Measurements from ENCODE around the gene KLHL42. TPM values are rescaled to one million over a fixed set of nuclear protein-coding genes. Genes with fewer than 3 reads are reported as not detected.

Gene KLHL42
- total RNA-seq, 1 experiment from 2014 or later: 20.7 TPM

DNA sequence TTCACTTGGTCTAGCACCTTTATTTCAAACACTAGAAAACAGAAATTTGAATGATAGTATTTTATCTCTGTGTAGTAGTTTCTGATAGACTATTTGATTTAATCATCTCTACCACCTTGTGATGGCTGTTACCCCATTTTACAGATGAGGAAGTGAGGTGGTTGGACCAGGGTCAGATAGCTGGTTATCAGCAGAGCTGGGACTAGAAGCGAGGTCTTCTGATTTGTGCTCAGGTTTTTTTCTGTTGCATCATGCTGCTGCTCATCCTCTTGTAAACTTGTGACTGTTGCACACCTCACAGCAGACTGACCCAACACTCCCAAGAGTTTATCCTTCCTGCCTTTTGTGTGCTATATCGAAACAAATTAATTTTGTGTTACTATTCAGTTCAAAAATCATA lies 10.1 kb downstream of the KLHL42 start:
- H3K27me3 Mint-ChIP-seq (ENCODE audit: low read depth): no peaks in the 10 kb centered on the region
- DNase-seq (ENCODE audit: low spot score) (no peak), ATAC-seq (no peak)
- no peak overlapping the region for H3K4me3 Mint-ChIP-seq
- TF ChIP-seq CREB1 (CRISPR knock-in tag; IDR thresholded peaks at IDR 0.05) (no peak), ZBTB21 (CRISPR knock-in tag; IDR thresholded peaks at IDR 0.05; ENCODE audit: borderline replicate concordance) (no peak), ZNF232 (CRISPR knock-in tag; IDR thresholded peaks at IDR 0.05) (no peak), JAZF1 (CRISPR knock-in tag; IDR thresholded peaks at IDR 0.05) (no peak), TP53 (CRISPR knock-in tag; IDR thresholded peaks at IDR 0.05) (no peak), ZNF121 (CRISPR knock-in tag; IDR thresholded peaks at IDR 0.05) (no peak)
- TF ChIP-seq, protein P1, sequence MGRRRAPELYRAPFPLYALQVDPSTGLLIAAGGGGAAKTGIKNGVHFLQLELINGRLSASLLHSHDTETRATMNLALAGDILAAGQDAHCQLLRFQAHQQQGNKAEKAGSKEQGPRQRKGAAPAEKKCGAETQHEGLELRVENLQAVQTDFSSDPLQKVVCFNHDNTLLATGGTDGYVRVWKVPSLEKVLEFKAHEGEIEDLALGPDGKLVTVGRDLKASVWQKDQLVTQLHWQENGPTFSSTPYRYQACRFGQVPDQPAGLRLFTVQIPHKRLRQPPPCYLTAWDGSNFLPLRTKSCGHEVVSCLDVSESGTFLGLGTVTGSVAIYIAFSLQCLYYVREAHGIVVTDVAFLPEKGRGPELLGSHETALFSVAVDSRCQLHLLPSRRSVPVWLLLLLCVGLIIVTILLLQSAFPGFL (CRISPR knock-in tag; IDR thresholded peaks at IDR 0.05; ENCODE audit: borderline replicate concordance): no peak
- TF ChIP-seq, protein P2, sequence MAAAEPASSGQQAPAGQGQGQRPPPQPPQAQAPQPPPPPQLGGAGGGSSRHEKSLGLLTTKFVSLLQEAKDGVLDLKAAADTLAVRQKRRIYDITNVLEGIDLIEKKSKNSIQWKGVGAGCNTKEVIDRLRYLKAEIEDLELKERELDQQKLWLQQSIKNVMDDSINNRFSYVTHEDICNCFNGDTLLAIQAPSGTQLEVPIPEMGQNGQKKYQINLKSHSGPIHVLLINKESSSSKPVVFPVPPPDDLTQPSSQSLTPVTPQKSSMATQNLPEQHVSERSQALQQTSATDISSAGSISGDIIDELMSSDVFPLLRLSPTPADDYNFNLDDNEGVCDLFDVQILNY (CRISPR knock-in tag; IDR thresholded peaks at IDR 0.05): no peak
- TF ChIP-seq, protein P3, sequence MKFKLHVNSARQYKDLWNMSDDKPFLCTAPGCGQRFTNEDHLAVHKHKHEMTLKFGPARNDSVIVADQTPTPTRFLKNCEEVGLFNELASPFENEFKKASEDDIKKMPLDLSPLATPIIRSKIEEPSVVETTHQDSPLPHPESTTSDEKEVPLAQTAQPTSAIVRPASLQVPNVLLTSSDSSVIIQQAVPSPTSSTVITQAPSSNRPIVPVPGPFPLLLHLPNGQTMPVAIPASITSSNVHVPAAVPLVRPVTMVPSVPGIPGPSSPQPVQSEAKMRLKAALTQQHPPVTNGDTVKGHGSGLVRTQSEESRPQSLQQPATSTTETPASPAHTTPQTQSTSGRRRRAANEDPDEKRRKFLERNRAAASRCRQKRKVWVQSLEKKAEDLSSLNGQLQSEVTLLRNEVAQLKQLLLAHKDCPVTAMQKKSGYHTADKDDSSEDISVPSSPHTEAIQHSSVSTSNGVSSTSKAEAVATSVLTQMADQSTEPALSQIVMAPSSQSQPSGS (CRISPR knock-in tag; IDR thresholded peaks at IDR 0.05; ENCODE audit: borderline replicate concordance, low read depth): no peak
- TF ChIP-seq, protein P4, sequence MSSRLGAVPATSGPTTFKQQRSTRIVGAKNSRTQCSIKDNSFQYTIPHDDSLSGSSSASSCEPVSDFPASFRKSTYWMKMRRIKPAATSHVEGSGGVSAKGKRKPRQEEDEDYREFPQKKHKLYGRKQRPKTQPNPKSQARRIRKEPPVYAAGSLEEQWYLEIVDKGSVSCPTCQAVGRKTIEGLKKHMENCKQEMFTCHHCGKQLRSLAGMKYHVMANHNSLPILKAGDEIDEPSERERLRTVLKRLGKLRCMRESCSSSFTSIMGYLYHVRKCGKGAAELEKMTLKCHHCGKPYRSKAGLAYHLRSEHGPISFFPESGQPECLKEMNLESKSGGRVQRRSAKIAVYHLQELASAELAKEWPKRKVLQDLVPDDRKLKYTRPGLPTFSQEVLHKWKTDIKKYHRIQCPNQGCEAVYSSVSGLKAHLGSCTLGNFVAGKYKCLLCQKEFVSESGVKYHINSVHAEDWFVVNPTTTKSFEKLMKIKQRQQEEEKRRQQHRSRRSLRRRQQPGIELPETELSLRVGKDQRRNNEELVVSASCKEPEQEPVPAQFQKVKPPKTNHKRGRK (CRISPR knock-in tag; IDR thresholded peaks at IDR 0.05; ENCODE audit: borderline replicate concordance): no peak
- TF ChIP-seq, protein P5, sequence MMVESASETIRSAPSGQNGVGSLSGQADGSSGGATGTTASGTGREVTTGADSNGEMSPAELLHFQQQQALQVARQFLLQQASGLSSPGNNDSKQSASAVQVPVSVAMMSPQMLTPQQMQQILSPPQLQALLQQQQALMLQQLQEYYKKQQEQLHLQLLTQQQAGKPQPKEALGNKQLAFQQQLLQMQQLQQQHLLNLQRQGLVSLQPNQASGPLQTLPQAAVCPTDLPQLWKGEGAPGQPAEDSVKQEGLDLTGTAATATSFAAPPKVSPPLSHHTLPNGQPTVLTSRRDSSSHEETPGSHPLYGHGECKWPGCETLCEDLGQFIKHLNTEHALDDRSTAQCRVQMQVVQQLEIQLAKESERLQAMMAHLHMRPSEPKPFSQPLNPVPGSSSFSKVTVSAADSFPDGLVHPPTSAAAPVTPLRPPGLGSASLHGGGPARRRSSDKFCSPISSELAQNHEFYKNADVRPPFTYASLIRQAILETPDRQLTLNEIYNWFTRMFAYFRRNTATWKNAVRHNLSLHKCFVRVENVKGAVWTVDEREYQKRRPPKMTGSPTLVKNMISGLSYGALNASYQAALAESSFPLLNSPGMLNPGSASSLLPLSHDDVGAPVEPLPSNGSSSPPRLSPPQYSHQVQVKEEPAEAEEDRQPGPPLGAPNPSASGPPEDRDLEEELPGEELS (CRISPR knock-in tag; IDR thresholded peaks at IDR 0.05): no peak
- H3K27ac Mint-ChIP-seq: no peak overlapping the region
- ChIA-PET POLR2A (no interaction called here), CTCF (interaction anchor here (1.3 kb wide), 1 partner anchor 10 kb away, joined by 3 read pairs; no protein-coding TSS in a partner anchor)
- no peaks in the 10 kb centered on the region for H3K9me3 Mint-ChIP-seq
- peaks cover 10% of the 10 kb centered on the region for H3K4me1 Mint-ChIP-seq
- H3K36me3 Mint-ChIP-seq: peaks cover 26% of the 10 kb centered on the region

DNA sequence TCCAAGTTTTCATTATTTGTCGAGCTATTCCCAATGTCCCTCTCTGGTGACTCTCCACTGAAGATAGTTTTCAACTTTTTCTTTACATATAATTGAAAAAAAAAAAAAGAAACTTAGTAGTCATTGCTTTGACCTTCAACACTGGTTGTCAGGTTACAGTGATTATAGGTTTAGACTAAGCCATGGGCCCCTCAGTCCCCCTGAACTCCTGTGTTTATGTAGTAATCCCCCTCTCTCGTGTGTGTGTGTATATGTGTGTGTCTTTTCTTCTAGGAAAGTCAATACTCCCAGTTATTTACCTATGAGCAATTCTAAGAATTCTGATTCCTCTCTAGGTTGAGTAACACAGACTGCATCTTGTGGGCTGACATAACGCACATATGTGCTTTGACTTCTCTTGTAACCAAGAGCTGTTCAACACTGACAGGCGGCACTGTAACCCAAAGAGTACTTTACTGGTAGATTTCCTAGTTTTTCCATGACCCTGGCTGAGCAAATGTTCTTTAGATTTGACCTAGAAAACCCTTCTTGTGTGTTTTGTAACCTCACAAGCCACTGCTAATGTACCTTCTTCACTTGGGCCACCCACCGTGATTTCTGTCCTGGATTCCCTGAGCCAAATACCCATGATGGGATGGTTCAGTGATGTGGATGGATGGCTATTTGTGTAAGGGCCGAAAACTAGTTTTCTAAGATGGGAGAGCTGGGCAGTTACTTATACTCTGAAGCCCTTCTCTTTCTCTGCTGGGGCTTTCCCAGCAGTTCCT lies 15.0 kb downstream of the KLHL42 start:
- POLR2A ChIA-PET: interaction anchor here (0.7 kb wide), 1 partner anchor 15 kb away, joined by 3 read pairs; the partner anchor contains the start of genes KLHL42 and MANSC4
- TF ChIP-seq CREB1 (CRISPR knock-in tag; IDR thresholded peaks at IDR 0.05): no peak
- no peak overlapping the region for H3K4me3 Mint-ChIP-seq
- H3K36me3 Mint-ChIP-seq: peaks cover 58% of the 10 kb centered on the region
- H3K27ac Mint-ChIP-seq: no peak overlapping the region
- CTCF ChIA-PET: no interaction called here
- no peak for DNase-seq (ENCODE audit: low spot score)
- H3K27me3 Mint-ChIP-seq (ENCODE audit: low read depth): no peaks in the 10 kb centered on the region
- H3K4me1 Mint-ChIP-seq: no peaks in the 10 kb centered on the region
- no peak for ATAC-seq
- H3K9me3 Mint-ChIP-seq: no peaks in the 10 kb centered on the region

DNA sequence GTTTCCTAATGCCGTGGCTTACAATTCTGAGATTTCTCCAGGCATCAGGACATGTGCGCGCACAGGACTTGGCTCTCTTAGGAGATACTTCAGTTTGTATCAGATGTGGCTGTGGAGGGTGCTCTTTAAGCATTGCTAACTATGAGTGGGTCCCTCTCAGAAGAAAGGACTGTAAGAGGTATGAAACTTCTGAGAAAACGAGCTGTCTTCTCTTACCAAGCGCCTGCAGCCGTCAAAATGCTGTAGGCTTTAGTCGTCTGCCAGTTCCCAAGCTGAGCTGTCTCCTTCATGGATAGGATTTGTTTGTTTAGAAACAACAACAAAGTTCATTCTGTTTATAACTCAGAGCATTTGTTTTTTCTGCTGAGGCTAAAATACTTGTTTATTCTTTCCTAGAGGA lies 16.1 kb downstream of the KLHL42 start:
- CTCF ChIA-PET: interaction anchor here (0.7 to 1.0 kb wide), 2 partner anchors 25 to 26 kb away, joined by 3 read pairs; no protein-coding TSS in a partner anchor
- H3K36me3 Mint-ChIP-seq: peaks cover 58% of the 10 kb centered on the region
- H3K9me3 Mint-ChIP-seq: no peaks in the 10 kb centered on the region
- POLR2A ChIA-PET: interaction anchor here (0.7 kb wide), 1 partner anchor 16 kb away, joined by 3 read pairs; the partner anchor contains the start of genes KLHL42 and MANSC4
- ATAC-seq (no peak), DNase-seq (ENCODE audit: low spot score) (no peak)
- H3K4me3 Mint-ChIP-seq: no peak overlapping the region
- no peak overlapping the region for H3K27ac Mint-ChIP-seq
- H3K4me1 Mint-ChIP-seq: no peaks in the 10 kb centered on the region
- H3K27me3 Mint-ChIP-seq (ENCODE audit: low read depth): no peaks in the 10 kb centered on the region
- TF ChIP-seq, protein P3 (CRISPR knock-in tag; IDR thresholded peaks at IDR 0.05; ENCODE audit: borderline replicate concordance, low read depth): no peak
- TF ChIP-seq NFYB (CRISPR knock-in tag; conservative IDR thresholded peaks at IDR 0.05; ENCODE audit: low read depth): no peak
- TF ChIP-seq ZNF121 (CRISPR knock-in tag; IDR thresholded peaks at IDR 0.05): no peak
- no peak for TF ChIP-seq ZNF317 (CRISPR knock-in tag; IDR thresholded peaks at IDR 0.05; ENCODE audit: borderline replicate concordance, low read depth)
- no peak for TF ChIP-seq RORB (CRISPR knock-in tag; IDR thresholded peaks at IDR 0.05)
- TF ChIP-seq MYBL2 (CRISPR knock-in tag; IDR thresholded peaks at IDR 0.05): no peak
- TF ChIP-seq, protein P6, sequence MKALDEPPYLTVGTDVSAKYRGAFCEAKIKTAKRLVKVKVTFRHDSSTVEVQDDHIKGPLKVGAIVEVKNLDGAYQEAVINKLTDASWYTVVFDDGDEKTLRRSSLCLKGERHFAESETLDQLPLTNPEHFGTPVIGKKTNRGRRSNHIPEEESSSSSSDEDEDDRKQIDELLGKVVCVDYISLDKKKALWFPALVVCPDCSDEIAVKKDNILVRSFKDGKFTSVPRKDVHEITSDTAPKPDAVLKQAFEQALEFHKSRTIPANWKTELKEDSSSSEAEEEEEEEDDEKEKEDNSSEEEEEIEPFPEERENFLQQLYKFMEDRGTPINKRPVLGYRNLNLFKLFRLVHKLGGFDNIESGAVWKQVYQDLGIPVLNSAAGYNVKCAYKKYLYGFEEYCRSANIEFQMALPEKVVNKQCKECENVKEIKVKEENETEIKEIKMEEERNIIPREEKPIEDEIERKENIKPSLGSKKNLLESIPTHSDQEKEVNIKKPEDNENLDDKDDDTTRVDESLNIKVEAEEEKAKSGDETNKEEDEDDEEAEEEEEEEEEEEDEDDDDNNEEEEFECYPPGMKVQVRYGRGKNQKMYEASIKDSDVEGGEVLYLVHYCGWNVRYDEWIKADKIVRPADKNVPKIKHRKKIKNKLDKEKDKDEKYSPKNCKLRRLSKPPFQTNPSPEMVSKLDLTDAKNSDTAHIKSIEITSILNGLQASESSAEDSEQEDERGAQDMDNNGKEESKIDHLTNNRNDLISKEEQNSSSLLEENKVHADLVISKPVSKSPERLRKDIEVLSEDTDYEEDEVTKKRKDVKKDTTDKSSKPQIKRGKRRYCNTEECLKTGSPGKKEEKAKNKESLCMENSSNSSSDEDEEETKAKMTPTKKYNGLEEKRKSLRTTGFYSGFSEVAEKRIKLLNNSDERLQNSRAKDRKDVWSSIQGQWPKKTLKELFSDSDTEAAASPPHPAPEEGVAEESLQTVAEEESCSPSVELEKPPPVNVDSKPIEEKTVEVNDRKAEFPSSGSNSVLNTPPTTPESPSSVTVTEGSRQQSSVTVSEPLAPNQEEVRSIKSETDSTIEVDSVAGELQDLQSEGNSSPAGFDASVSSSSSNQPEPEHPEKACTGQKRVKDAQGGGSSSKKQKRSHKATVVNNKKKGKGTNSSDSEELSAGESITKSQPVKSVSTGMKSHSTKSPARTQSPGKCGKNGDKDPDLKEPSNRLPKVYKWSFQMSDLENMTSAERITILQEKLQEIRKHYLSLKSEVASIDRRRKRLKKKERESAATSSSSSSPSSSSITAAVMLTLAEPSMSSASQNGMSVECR (CRISPR knock-in tag; IDR thresholded peaks at IDR 0.05; ENCODE audit: borderline replicate concordance): no peak
